ENCODE results near the gene FAM131C.

The FAM131C gene

GRCh38 chr1:16018308-16018707 is 55.1 kb downstream of the FAM131C start:
- no peak overlapping the region for H3K4me3 ChIP-seq (ENCODE audit: low read depth, low read length)

- H3K4me3 ChIP-seq (ENCODE audit: low read depth, low read length) = no peak within 1 kb of the TSS
These were observed 55.8 kb downstream of the FAM131C start, which contains the start of gene HSPB7 for GRCh38 chr1:16017461-16018303. Gene HSPB7, minus strand, starts transcription at chr1:16018043. Its CDS starts 80 bp downstream, at chr1:16017963.

DNA sequence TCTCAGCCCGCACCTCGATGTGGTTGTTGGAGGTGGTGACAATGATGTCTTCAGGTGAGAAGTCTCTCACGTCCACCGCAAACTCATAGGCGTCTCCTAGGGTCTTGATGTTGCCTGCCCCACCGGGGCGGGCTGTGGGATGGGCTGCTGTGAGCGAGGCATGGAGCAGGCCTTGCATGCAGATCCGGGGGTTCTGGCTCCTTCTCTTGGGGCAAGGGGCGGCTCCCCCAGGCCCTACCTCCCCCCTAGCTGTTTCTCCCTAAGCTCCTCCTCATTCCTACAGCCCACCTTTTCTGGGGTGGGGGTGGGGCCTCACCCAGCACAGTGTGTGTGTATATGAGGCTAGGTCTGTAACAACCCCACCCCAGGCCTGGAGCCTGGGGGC is 56.4 kb downstream of the FAM131C start:
- no peak overlapping the region for H3K4me3 ChIP-seq (ENCODE audit: low read depth, low read length)

- H3K4me3 ChIP-seq (ENCODE audit: low read depth, low read length) = no peak overlapping the region
These were observed 57.2 kb downstream of the FAM131C start for GRCh38 chr1:16015960-16016901.

- H3K4me3 ChIP-seq (ENCODE audit: low read depth, low read length) = no peak overlapping the region
These were observed 58.0 kb downstream of the FAM131C start for GRCh38 chr1:16015491-16015890.

- no peak overlapping the region for H3K4me3 ChIP-seq (ENCODE audit: low read depth, low read length)
These were observed 58.7 kb downstream of the FAM131C start for GRCh38 chr1:16014509-16015482.

DNA sequence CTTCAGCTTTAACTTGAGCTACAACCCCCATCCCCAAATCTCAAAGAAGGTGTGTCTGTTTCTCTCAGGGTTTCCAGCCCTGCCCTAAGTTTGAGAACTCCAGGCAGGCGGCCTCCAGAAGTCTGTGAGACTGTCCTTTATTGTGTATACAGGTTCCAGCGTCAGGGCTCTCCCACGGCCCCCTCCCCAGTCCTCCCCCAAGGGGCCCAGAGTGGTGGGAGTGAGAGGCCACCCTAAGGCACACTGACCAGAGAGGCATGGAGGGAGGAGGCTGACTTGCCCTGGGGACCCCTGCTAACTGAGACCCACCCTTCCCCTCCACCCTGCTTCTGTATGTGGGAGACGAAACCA is 59.6 kb downstream of the FAM131C start:
- H3K4me3 ChIP-seq (ENCODE audit: low read depth, low read length) = no peak overlapping the region

- peak overlapping the region; percentile 20 for H3K4me3 ChIP-seq (ENCODE audit: low read depth, low read length)
These were observed 60.1 kb downstream of the FAM131C start for GRCh38 chr1:16013220-16013907.

DNA sequence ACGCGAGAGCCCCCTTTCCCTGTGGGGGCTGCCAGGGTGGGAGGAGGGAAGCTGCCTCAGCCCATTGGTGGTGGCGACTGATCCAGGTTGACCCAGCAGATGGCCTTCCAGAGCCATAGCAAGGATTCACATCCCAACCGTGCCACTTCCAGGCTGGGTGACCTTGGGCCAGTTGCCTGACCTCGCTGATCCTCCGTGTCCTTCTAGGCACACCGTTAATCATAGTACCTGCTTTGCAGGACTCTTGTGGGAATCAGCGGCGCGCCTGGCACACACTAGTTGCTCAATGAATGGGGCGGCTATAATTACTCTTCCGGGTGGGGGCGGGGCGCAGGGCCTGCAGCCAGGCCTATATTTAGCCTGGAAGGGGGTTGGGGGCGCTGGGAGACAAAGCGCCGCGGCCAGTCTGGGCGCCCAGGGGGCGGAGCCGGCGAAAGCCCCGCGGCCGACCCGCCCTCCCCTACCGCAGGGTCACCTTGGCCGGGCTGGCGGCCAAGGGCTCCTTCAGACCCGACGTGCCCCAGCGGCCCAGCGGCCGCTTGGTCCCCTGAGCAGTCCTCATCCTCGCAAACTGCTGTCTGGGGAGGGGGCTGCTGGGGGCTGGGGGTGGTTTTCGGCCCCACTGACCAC is 60.7 kb downstream of the FAM131C start:
- H3K4me3 ChIP-seq (ENCODE audit: low read depth, low read length) = peak overlapping the region; percentile 20

DNA sequence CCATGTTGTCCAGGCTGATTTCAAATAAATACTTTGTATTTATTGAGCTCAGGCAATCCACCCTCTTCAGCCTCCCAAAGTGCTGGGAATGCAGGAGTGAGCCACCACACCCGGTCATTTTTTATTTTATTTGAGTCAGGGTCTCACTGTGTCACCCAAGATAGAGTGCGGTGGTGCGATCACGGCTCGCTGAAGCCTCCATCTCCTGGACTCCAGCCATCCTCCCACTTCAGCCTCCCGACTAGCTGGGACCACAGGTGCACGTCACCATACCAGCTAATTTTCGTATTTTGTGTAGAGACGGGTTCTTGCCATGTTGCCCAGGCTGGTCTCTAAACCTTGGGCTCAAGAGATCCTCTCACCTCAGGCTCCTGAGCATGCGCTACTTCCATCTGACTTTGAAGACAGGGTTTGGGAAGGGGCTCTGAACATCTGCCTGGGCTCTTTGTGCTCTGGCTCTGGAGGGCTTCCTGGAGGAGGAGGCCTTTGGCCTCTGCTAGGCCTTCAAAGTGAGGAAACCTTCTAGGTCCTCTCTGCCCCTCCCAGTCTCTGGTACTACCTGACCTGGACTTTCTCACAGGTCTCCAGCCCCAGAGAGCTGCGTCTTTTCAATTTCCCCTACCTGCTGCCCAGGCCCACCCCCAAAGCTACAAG is 61.4 kb downstream of the FAM131C start:
- H3K4me3 ChIP-seq (ENCODE audit: low read depth, low read length) = no peak overlapping the region

- no peak overlapping the region for H3K4me3 ChIP-seq (ENCODE audit: low read depth, low read length)
These were observed 62.6 kb downstream of the FAM131C start for GRCh38 chr1:16010837-16011236.

DNA sequence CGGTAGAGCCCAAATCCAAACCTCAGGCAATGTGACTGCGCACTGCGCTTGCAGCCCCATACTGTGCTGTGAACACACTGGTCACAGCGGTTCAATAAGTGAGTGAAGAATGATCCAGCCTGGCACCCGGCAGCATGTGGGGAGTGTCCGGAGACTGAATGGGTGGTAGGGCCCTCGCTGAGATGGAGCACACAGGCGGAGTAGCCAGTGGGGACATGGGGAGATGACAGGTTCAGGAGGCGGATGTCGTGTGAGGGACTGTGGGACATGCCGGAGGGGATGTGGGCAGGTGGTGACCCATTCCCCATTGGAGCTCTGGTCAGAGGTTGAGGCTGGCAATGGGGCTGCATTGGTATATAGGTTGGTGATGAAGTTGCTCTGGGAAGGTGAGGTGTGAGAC is 63.8 kb downstream of the FAM131C start:
- H3K4me3 ChIP-seq (ENCODE audit: low read depth, low read length) = no peak overlapping the region

- no peak overlapping the region for H3K4me3 ChIP-seq (ENCODE audit: low read depth, low read length)
These were observed 64.4 kb downstream of the FAM131C start for GRCh38 chr1:16009030-16009460.

Data from iPS-11a (cell line).